ENCODE data around the gene SMG7.

SMG7 gene

GRCh38 chr1:183567584-183567983, 95.3 kb downstream of the SMG7 start:
- peak; percentile 40 for DNase-seq

- no peak for DNase-seq
Observed at GRCh38 chr1:183568176-183569021, 96.1 kb downstream of the SMG7 start.

- no peak for DNase-seq
Observed at GRCh38 chr1:183569141-183569540, 96.8 kb downstream of the SMG7 start.

- DNase-seq: no peak
Observed at GRCh38 chr1:183569801-183570200, 97.5 kb downstream of the SMG7 start.

- no peak for DNase-seq
Observed at GRCh38 chr1:183570451-183570850, 98.2 kb downstream of the SMG7 start.

GRCh38 chr1:183571678-183572268, 99.5 kb downstream of the SMG7 start:
- DNase-seq: no peak

- no peak for DNase-seq
Observed at GRCh38 chr1:183572721-183573120, 100.4 kb downstream of the SMG7 start.

- no peak for DNase-seq
Observed at GRCh38 chr1:183575606-183576005, 103.3 kb downstream of the SMG7 start.

- DNase-seq: no peak
Observed at GRCh38 chr1:183576537-183576936, 104.2 kb downstream of the SMG7 start.

GRCh38 chr1:183577897-183578465, 105.7 kb downstream of the SMG7 start:
- no peak for DNase-seq

- no peak for DNase-seq
Observed at GRCh38 chr1:183578856-183579255, 106.6 kb downstream of the SMG7 start.

GRCh38 chr1:183580281-183580682, 108.0 kb downstream of the SMG7 start:
- DNase-seq: no peak

- no peak for DNase-seq
Observed at GRCh38 chr1:183582021-183582713, 109.9 kb downstream of the SMG7 start.

- no peak for DNase-seq
Observed at GRCh38 chr1:183583466-183583865, 111.2 kb downstream of the SMG7 start.

GRCh38 chr1:183584147-183584546, 111.8 kb downstream of the SMG7 start:
- no peak for DNase-seq

- DNase-seq: no peak
Observed at GRCh38 chr1:183585038-183585437, 112.7 kb downstream of the SMG7 start.

GRCh38 chr1:183586455-183586854, 114.2 kb downstream of the SMG7 start:
- DNase-seq: no peak

GRCh38 chr1:183586926-183587325, 114.6 kb downstream of the SMG7 start:
- no peak for DNase-seq

- no peak for DNase-seq
Observed at GRCh38 chr1:183588827-183589226, 116.5 kb downstream of the SMG7 start.

GRCh38 chr1:183589384-183589783, 117.1 kb downstream of the SMG7 start:
- no peak for DNase-seq

GRCh38 chr1:183589874-183590243, 117.6 kb downstream of the SMG7 start:
- no peak for DNase-seq

GRCh38 chr1:183590244-183591191, 118.2 kb downstream of the SMG7 start, which contains the start of gene NCF2:
NCF2 (minus strand) TSS chr1:183590459; CDS start chr1:183590329, 130 bp downstream.
- no peak for DNase-seq
